RCC 7860 (cell line): ENCODE results near the gene DLGAP3.

Experiments used
- DNase-seq: peaks from one replicate; pipeline ENCODE4 v3.0.0-alpha.2; 2015; ENCODE audit warnings: low spot score
- FAIRE-seq: peaks from 2 replicates; lab custom pipeline; 2012; peaks lifted over from hg19 to GRCh38; lab: Jason Lieb, UNC

The DLGAP3 gene

DNA sequence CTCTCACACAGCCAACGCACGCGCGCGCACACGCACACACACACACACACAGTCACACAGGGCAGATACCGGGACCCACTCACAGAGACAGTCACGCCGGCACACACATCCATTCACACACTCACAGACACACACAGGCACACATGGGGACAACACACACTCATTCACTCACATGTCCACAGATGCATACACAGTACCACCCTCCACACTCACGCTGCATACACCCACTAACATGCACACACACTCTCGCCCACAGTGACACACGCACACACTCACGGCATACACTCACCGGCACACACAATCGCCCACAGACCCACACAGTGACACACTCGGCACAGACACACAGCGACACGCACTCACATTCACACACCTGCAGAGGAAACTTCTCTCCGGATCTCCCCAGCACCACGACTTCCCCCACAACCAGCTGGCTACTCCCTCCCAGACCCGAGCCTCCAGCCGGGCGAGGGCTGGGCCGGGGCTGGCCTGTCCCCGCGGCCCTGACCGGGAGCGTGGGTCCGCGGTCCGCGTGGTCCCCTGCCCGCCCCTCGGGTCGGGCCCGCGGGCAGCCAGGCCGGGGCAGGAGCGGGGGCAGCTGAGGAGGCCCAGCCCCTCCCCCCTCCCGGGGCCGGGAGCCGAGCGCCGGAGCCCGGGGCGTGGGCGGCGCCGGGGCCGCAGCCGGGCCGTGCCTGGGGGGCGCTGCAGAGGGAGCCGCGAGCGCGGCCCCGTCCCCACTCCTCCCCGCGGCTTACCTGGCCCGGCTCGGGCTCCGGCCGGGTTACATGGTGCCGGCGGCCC is 552 bp downstream of the DLGAP3 start:
- FAIRE-seq, result no peak
- DNase-seq, result no peak

GRCh38 chr1:34928066-34928696 is 1.3 kb downstream of the DLGAP3 start:
- FAIRE-seq (no peak), DNase-seq (no peak)

- no peak for FAIRE-seq
- no peak for DNase-seq
Measured at GRCh38 chr1:34927316-34927715, 2.1 kb downstream of the DLGAP3 start.

GRCh38 chr1:34926894-34927293 is 2.6 kb downstream of the DLGAP3 start:
- DNase-seq (no peak), FAIRE-seq (no peak)

DNA sequence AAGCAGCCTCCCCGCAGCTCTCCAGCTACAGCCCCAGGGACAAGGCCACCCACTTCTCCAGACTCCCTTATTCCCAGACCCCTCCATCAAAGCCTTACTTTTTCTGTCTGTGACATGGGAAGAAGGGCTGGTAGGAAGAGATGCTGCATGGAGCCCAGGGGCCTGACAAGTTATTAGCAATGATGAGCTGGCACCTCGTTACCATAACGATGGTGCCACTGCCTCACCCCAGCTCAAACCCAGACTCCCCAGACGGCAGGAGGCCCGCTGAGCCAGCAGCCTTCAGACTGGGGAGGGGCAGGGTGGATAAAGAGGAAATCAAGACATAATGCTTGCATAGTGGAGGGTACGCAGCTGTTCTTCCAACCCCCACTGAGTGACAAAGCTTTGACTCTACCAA is 3.3 kb downstream of the DLGAP3 start:
- FAIRE-seq, result no peak
- DNase-seq, result no peak

GRCh38 chr1:34925730-34926129 is 3.7 kb downstream of the DLGAP3 start:
- no peak for DNase-seq
- FAIRE-seq, result no peak

DNA sequence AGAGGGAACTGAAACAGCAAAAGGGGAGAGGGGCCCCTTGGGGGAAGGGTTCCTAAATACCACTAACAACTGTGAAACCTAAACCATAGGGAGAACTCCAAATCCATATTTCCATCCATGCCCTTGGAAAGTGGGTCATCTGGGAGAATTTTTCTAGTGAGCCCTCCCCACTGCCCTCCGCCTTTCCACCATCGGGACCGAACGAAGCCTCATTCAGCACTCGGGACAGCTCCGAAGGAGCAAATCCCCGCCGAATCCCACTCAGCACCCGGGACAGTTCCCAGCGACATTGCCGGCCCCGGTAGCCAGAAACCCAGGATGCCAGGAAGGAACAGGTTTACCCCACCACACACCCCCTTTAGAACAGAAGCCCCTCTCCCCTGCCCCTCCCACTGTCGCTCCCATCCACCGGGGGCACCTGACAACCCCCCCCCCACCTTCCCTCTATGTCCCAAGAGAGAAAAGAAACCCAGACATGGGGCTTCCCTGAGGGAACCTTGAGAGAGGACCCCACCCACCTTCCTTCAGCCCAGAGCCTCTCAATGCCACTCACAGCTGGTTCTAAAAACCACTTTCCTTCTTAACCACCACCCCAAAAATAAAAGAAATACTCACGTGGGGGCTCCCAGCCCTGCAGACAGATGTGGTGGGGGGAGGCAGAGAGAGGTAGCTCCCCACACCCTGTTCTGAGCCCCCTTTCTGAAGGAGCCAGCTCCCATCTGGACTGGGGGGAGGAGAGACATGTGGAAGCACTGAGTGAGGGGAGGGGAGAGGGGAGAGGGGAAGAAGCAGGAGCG is 4.5 kb downstream of the DLGAP3 start:
- FAIRE-seq, result no peak
- no peak for DNase-seq

DNA sequence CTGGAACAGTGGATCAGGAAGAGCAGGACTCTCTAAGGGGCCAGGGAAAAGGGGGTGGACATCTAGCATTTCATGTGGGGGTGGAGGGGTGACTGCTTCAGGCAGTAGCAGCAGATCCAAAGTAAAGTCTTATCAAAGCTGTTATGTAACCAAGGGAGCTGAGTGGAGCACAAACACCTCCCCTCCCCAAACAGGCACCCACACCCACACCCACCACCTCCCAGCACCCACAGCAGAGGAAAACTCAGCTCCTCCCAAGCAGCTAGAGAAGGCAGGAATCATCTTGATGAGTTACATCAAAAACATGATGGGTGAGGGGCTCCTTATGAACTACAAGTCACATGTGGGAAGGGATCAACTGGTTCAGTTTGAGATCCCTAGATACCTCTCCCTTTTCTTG is 6.0 kb downstream of the DLGAP3 start:
- DNase-seq (no peak), FAIRE-seq (no peak)

DNA sequence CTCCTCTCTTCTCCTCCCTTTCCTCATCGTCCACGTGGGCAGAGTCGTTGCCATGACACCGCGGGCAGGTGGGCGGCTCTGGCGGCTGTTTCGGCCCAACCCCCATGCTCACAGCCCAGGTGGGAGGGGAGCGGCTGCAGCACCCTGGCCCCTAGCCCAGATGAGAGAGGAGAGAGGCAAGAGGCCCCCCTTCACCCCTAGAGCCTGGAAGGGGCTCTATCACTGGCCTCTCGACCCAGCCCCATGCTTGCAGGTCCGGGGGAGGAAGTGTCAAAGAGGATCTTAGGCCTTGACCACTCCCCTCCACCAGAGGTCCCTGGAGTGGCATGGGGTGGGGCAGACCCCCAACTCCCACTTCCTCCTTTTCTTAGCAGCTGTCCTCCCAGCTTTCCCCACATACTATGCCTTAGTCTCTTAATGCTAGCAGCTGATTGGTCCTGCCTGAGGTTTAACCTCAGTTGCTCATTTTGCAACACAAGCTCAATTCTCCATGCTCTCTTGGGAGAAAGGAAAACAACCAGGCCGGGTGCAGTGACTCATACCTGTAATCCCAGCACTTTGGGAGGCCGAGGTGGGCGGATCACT is 10.4 kb downstream of the DLGAP3 start:
- no peak for DNase-seq
- FAIRE-seq, result no peak

- FAIRE-seq (no peak), DNase-seq (no peak)
Measured at GRCh38 chr1:34918386-34918976, 11.0 kb downstream of the DLGAP3 start.

GRCh38 chr1:34917017-34917416 is 12.4 kb downstream of the DLGAP3 start:
- DNase-seq (no peak), FAIRE-seq (no peak)

GRCh38 chr1:34916104-34916503 is 13.3 kb downstream of the DLGAP3 start:
- FAIRE-seq, result no peak
- no peak for DNase-seq

DNA sequence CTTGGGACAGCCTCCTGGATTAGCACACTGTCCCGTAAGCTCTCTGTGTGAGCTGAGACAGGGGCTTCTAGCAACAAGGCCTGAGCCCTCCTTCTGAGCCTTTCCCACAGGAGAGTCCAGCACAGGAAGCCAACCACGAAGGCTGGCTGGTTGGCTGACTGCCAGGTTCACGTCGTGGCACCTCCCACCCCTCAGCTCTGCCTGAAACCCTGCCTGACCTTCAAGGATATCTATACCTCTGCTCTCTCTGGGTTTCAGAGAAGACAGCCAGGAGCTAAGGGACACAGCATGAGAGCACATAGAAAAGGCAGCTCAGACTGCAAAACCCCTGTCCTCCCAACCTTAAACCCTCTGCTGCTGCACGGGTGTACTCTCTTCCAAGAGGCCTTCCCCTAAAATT is 13.9 kb downstream of the DLGAP3 start:
- DNase-seq, result no peak

GRCh38 chr1:34914958-34915357 is 14.5 kb downstream of the DLGAP3 start:
- FAIRE-seq, result no peak
- no peak for DNase-seq

More for the DNA sequence above, 13.9 kb downstream of the DLGAP3 start:
- no peak for FAIRE-seq

DNA sequence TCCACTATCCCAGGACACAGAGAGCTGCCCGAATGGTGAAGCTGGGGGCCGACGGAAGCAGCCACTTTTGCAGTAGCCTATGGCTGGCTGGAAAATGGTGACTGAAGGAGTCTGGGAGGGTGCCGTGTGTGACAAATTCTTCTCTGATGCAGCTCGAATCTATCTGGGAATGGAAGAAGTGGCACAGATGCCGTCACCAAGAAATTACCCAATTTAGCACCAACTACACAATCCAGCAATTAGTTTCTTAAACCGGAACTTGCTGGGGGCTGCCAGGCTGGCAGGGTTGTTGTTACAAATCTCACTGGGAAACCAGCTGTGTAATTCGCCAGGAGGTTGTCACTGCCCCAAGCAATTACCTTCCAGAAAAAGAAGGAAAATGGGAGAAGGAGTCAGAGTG is 18.0 kb downstream of the DLGAP3 start:
- DNase-seq (no peak), FAIRE-seq (no peak)

- DNase-seq (no peak), FAIRE-seq (no peak)
Measured at GRCh38 chr1:34910425-34910824, 19.0 kb downstream of the DLGAP3 start.

GRCh38 chr1:34908369-34908768 is 21.1 kb downstream of the DLGAP3 start:
- DNase-seq, result no peak
- no peak for FAIRE-seq

DNA sequence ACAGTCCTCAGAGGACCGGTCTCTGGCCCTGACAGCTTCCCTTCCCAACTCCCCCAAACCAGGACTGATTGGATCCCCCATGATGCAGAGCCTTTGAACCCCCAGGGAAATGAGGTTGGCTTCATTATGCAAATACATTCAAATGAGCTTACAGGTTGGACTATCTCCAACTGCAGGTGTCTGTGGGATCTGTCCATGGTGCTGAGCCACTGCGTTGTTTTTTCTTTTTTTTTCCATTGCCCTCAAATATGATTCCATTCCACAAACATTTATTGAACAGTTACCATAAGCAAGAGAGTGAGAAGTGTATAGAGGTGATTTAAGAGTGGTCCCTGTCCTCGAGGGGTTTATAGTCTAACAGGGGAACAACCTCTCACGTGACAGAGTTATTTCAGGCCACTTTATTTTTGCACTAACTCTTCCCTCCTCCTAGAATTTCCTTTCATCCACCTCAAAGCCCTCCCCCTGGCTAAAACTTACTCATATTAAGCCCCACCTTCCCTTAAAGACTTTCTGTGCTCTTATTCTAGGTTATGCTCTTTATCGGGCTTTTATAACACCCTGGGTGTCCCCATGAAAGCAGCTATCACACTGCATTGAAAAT is 21.9 kb downstream of the DLGAP3 start:
- DNase-seq (no peak), FAIRE-seq (no peak)

DNA sequence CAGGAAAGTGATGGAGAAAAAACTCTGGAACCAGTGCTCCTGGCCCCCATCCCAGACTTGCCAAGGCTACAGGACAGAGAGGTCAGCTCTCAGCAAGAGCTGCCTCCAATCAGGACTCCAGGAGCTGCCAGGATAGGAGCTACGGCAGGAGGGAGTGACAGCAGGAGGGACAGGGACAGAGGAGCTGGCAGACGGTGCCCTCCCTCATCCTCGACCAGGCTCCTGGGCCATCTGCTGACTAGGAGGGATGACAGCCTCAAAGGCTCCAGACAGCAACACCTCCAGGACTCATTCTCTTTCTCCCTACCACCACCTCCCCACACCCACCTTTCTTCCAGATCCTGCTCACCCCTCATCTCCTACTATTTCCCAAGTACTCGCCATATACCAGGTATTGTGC is 22.7 kb downstream of the DLGAP3 start:
- DNase-seq, result no peak
- no peak for FAIRE-seq

GRCh38 chr1:34906222-34906621 is 23.2 kb downstream of the DLGAP3 start:
- no peak for DNase-seq
- FAIRE-seq, result no peak

GRCh38 chr1:34905098-34905459 is 24.4 kb downstream of the DLGAP3 start:
- DNase-seq (no peak), FAIRE-seq (no peak)
